GM21360 (cell line): Measurements from ENCODE around the gene PHKG2.
"Not testable (repeated sequence)": the region's sequence is repeated elsewhere in the genome, so short reads cannot be mapped to it uniquely, and the experiment has no call there.

Experiments used
- ATAC-seq: cut with Tn5 transposase; IDR thresholded peaks from one replicate; pipeline ENCODE4 v1.9.1; 2021; ENCODE audit warnings: mild to moderate bottlenecking, moderate library complexity; ENCODE audit not compliant: unreplicated experiment

Gene PHKG2

GRCh38 chr16:30747799-30748633 lies at the start of gene PHKG2:
TSS of gene PHKG2 (plus strand) at chr16:30748425. CDS start at chr16:30748821, 396 bp downstream.
- peak; percentile 96 for ATAC-seq

GRCh38 chr16:30698816-30699614 lies 49.2 kb upstream of the PHKG2 start, which contains the start of gene SRCAP:
TSS of gene SRCAP (plus strand) at chr16:30699171. CDS start at chr16:30700825, 1,654 bp downstream.
- ATAC-seq = peak; percentile 23

GRCh38 chr16:30699615-30700099 lies 48.6 kb upstream of the PHKG2 start:
- no peak for ATAC-seq

- ATAC-seq = no peak
Observed at GRCh38 chr16:30700491-30700890, 47.7 kb upstream of the PHKG2 start.

- no peak for ATAC-seq
Observed at GRCh38 chr16:30700971-30701370, 47.3 kb upstream of the PHKG2 start.

- not testable (repeated sequence) for ATAC-seq
Observed at GRCh38 chr16:30703071-30703470, 45.2 kb upstream of the PHKG2 start.

- no peak for ATAC-seq
Observed at GRCh38 chr16:30703971-30704370, 44.3 kb upstream of the PHKG2 start.

- ATAC-seq = no peak
Observed at GRCh38 chr16:30706046-30706445, 42.2 kb upstream of the PHKG2 start.

- no peak for ATAC-seq
Observed at GRCh38 chr16:30710971-30711370, 37.3 kb upstream of the PHKG2 start.

GRCh38 chr16:30711712-30712111 lies 36.5 kb upstream of the PHKG2 start:
- ATAC-seq = no peak

GRCh38 chr16:30715750-30716445 lies 32.3 kb upstream of the PHKG2 start:
- no peak for ATAC-seq

GRCh38 chr16:30720086-30720485 lies 28.1 kb upstream of the PHKG2 start:
- ATAC-seq = no peak

- ATAC-seq = no peak
Observed at GRCh38 chr16:30720694-30721093, 27.5 kb upstream of the PHKG2 start.

- ATAC-seq = no peak
Observed at GRCh38 chr16:30721167-30721566, 27.1 kb upstream of the PHKG2 start.

GRCh38 chr16:30721606-30722005 lies 26.6 kb upstream of the PHKG2 start:
- ATAC-seq = no peak

GRCh38 chr16:30722443-30722842 lies 25.8 kb upstream of the PHKG2 start:
- no peak for ATAC-seq

GRCh38 chr16:30722916-30723315 lies 25.3 kb upstream of the PHKG2 start:
- ATAC-seq = no peak

GRCh38 chr16:30723725-30724355 lies 24.4 kb upstream of the PHKG2 start:
- ATAC-seq = no peak

- ATAC-seq = no peak
Observed at GRCh38 chr16:30724641-30725417, 23.4 kb upstream of the PHKG2 start.

- ATAC-seq = no peak
Observed at GRCh38 chr16:30725418-30725792, 22.8 kb upstream of the PHKG2 start.
